Lower lobe of right lung (tissue), 2 donors: ENCODE data around the gene MAPT. TPM values are rescaled to one million over a fixed set of nuclear protein-coding genes. Genes with fewer than 3 reads are reported as not detected.

Experiments
- ATAC-seq, 2 donors: fragments of 200-7000 bp; cut with Tn5 transposase; one replicate each; pipeline ENCODE4 v1.9.1; 2020 to 2022; ENCODE audit warnings: mild to moderate bottlenecking in 2 of 2, moderate library complexity in 2 of 2
- DNase-seq: peaks from one replicate; pipeline ENCODE4 v3.0.0-alpha.2; 2020
- H3K27ac ChIP-seq: fragments of 200-600 bp; one replicate; pipeline ENCODE4 v1.8.0; 2022
- H3K27me3 ChIP-seq: fragments of 200-600 bp; one replicate; pipeline ENCODE4 v1.8.0; 2022; ENCODE audit warnings: low read depth
- H3K36me3 ChIP-seq: fragments of 200-600 bp; one replicate; pipeline ENCODE4 v1.8.0; 2022; ENCODE audit warnings: mild to moderate bottlenecking
- H3K4me1 ChIP-seq: fragments of 200-600 bp; one replicate; pipeline ENCODE4 v1.8.0; 2022
- H3K4me3 ChIP-seq: fragments of 200-600 bp; one replicate; pipeline ENCODE4 v1.8.0; 2022; ENCODE audit warnings: mild to moderate bottlenecking
- H3K9me3 ChIP-seq: fragments of 200-600 bp; one replicate; pipeline ENCODE4 v1.8.0; 2022
- CTCF ChIP-seq: fragments of 200-600 bp; IDR thresholded peaks from one replicate; pipeline ENCODE4 v1.8.0; 2022; ENCODE audit warnings: antibody characterized with exemption, mild to moderate bottlenecking
- intact Hi-C: fragments of 100-400 bp; cut with DNase I; formaldehyde crosslinking; loops from one replicate; pipeline ENCODE4 v1.11.0; 2022
- total RNA-seq: library from RNA; stranded (reverse); fragmentation: NEBNext Ultra II Directional; extraction: Animal tissue kit (Norgen Biotek cat#: 25700); gene quantifications from one replicate; pipeline ENCODE4 v1.2.1, GENCODE V29; 2021
- donor health status: DM: no; HTN: yes; CAD: no; lungs with severe emphysema.

The MAPT gene
- total RNA-seq, 1 donor from 2014 or later = 5.5 TPM

GRCh38 chr17:45992904-45993303 lies 98.5 kb downstream of the MAPT start:
- Histone ChIP-seq H3K27ac (no peak overlapping the region), H3K4me3 (no peak overlapping the region), H3K9me3 (no peaks in the 10 kb centered on the region), H3K4me1 (no peaks in the 10 kb centered on the region), H3K27me3 (no peaks in the 10 kb centered on the region), H3K36me3 (no peaks in the 10 kb centered on the region)
- intact Hi-C loops = no loop called here
- no peak for TF ChIP-seq CTCF
- ATAC-seq = no peak
- DNase-seq = no peak

GRCh38 chr17:45993962-45994627 lies 99.7 kb downstream of the MAPT start:
- H3K4me3 ChIP-seq = no peak overlapping the region
- ATAC-seq = no peak
- H3K9me3 ChIP-seq = no peaks in the 10 kb centered on the region
- H3K4me1 ChIP-seq = no peaks in the 10 kb centered on the region
- no peak overlapping the region for H3K27ac ChIP-seq
- intact Hi-C loops = no loop called here
- H3K27me3 ChIP-seq = no peaks in the 10 kb centered on the region
- DNase-seq = no peak
- H3K36me3 ChIP-seq = no peaks in the 10 kb centered on the region
- no peak for TF ChIP-seq CTCF

- Histone ChIP-seq H3K4me1 (no peaks in the 10 kb centered on the region), H3K27me3 (no peaks in the 10 kb centered on the region), H3K27ac (no peak overlapping the region), H3K36me3 (no peaks in the 10 kb centered on the region), H3K4me3 (no peak overlapping the region), H3K9me3 (no peaks in the 10 kb centered on the region)
- no peak for DNase-seq
- no peak for TF ChIP-seq CTCF
- intact Hi-C loops = no loop called here
- ATAC-seq = no peak
These were observed 100.6 kb downstream of the MAPT start for GRCh38 chr17:45994987-45995386.

GRCh38 chr17:45995627-45996270 lies 101.4 kb downstream of the MAPT start:
- ATAC-seq = peak; percentile 32 to 60
- no peak overlapping the region for H3K27ac ChIP-seq
- H3K36me3 ChIP-seq = no peaks in the 10 kb centered on the region
- H3K4me3 ChIP-seq = no peak overlapping the region
- no peak for DNase-seq
- H3K9me3 ChIP-seq = no peaks in the 10 kb centered on the region
- H3K4me1 ChIP-seq = no peaks in the 10 kb centered on the region
- no peaks in the 10 kb centered on the region for H3K27me3 ChIP-seq
- no peak for TF ChIP-seq CTCF
- intact Hi-C loops = no loop called here

- no peak for TF ChIP-seq CTCF
- intact Hi-C loops = no loop called here
- Histone ChIP-seq H3K9me3 (no peaks in the 10 kb centered on the region), H3K27me3 (no peaks in the 10 kb centered on the region), H3K4me3 (no peak overlapping the region), H3K36me3 (no peaks in the 10 kb centered on the region), H3K27ac (no peak overlapping the region), H3K4me1 (no peaks in the 10 kb centered on the region)
- no peak for ATAC-seq
- no peak for DNase-seq
These were observed 102.1 kb downstream of the MAPT start for GRCh38 chr17:45996282-45996937.
